ENCODE results near the gene OR2D2.
"Not testable (repeated sequence)": the region's sequence is repeated elsewhere in the genome, so short reads cannot be mapped to it uniquely, and the experiment has no call there.

The OR2D2 gene

DNA sequence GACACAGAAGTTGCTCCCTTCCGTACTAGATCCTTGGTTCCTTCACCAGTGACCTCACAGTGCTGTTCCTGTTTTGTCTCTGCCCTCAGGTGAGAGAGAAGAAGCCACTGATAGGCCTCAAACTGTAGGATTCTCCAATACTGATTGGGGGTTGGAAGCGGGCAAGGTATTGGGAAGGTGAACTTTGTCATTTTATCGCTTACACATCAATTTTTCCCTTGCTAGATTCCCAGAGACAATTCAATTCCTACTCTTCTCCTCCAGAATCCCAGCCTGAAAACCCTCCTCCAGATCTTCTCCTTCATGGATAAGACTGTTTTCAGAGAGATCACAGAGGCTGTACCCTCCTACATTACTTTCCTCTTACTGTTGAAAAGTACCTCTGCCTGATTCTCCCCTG lies 19.1 kb upstream of the OR2D2 start:
- ChIA-PET CTCF (interaction anchor here (0.7 kb wide), 1 partner anchor 310 kb away, joined by 3 read pairs; no protein-coding TSS in a partner anchor), POLR2A (ENCODE audit: low non-redundant PET) (no interaction called here)
- DNase-seq (ENCODE audit: low spot score) = no peak
- no peak for TF ChIP-seq CTCF (conservative IDR thresholded peaks at IDR 0.05; ENCODE audit: low read depth)
- H3K27ac ChIP-seq = no peak overlapping the region

- CTCF ChIA-PET; POLR2A ChIA-PET (ENCODE audit: low non-redundant PET); H3K27ac ChIP-seq; DNase-seq (ENCODE audit: low spot score): not testable (repeated sequence)
These were observed 12.5 kb upstream of the OR2D2 start for GRCh38 chr11:6904804-6905203.

- ChIA-PET POLR2A (ENCODE audit: low non-redundant PET) (no interaction called here), CTCF (interaction anchor here (0.6 kb wide), 1 partner anchor 1583 kb away, joined by 3 read pairs; no protein-coding TSS in a partner anchor)
- peak; percentile 5 for DNase-seq (ENCODE audit: low spot score)
- no peak for TF ChIP-seq CTCF (conservative IDR thresholded peaks at IDR 0.05; ENCODE audit: low read depth)
- no peak overlapping the region for H3K27ac ChIP-seq
These were observed 8.2 kb upstream of the OR2D2 start for GRCh38 chr11:6900327-6900999.

- H3K27ac ChIP-seq = no peak overlapping the region
- ChIA-PET POLR2A (ENCODE audit: low non-redundant PET) (no interaction called here), CTCF (no interaction called here)
- no peak for DNase-seq (ENCODE audit: low spot score)
- no peak for TF ChIP-seq CTCF (conservative IDR thresholded peaks at IDR 0.05; ENCODE audit: low read depth)
These were observed 6.6 kb upstream of the OR2D2 start for GRCh38 chr11:6898911-6899310.

- TF ChIP-seq CTCF (conservative IDR thresholded peaks at IDR 0.05; ENCODE audit: low read depth) = no peak
- no peak for DNase-seq (ENCODE audit: low spot score)
- POLR2A ChIA-PET (ENCODE audit: low non-redundant PET) = no interaction called here
- CTCF ChIA-PET = no interaction called here
- no peak overlapping the region for H3K27ac ChIP-seq
These were observed 2.7 kb upstream of the OR2D2 start for GRCh38 chr11:6895010-6895409.

GRCh38 chr11:6894097-6894496 lies 1.8 kb upstream of the OR2D2 start:
- DNase-seq (ENCODE audit: low spot score) = no peak
- POLR2A ChIA-PET (ENCODE audit: low non-redundant PET) = no interaction called here
- TF ChIP-seq CTCF (conservative IDR thresholded peaks at IDR 0.05; ENCODE audit: low read depth) = no peak
- CTCF ChIA-PET = no interaction called here
- H3K27ac ChIP-seq = no peak overlapping the region

DNA sequence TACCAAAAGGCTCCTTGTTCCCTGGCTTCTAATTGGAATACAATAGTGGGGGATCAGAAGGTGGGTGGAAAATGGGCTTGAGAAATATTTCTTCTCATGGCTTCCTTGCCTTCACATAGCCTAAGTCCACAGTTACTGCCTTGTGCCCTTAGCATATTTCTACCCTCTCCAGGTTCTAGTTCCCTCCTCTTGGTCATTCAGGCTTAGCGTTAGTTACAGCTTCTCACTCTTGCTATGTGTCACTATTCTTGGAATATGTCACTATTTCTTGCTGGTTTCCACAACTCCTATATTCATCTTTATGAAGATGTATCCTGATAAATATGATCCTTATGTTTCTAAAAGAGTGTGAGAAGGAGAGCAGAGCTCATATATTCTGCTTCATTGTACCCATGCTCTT lies 2.5 kb downstream of the OR2D2 start:
- DNase-seq (ENCODE audit: low spot score) = no peak
- TF ChIP-seq CTCF (conservative IDR thresholded peaks at IDR 0.05; ENCODE audit: low read depth) = no peak
- ChIA-PET POLR2A (ENCODE audit: low non-redundant PET) (no interaction called here), CTCF (no interaction called here)
- no peak overlapping the region for H3K27ac ChIP-seq
